Trophoblast cell (in vitro differentiated cells and primary cell): ENCODE measurements around the gene ASXL2.

Experiments
- DNase-seq, 2 donors: peaks; one replicate each; pipeline ENCODE4 v3.0.0-alpha.2; 2016
- H2AFZ ChIP-seq: 2 replicates; pipeline ENCODE4 v1.6.1; 2013; ENCODE audit warnings: low read length, moderate library complexity, mild to moderate bottlenecking; ENCODE audit not compliant: insufficient read depth, poor library complexity
- H2AK5ac ChIP-seq: 2 replicates; pipeline ENCODE4 v1.6.1; 2013; ENCODE audit warnings: mild to moderate bottlenecking, low read length
- H2BK120ac ChIP-seq: 2 replicates; pipeline ENCODE4 v1.6.1; 2013; ENCODE audit warnings: low read length, mild to moderate bottlenecking, moderate library complexity; ENCODE audit not compliant: insufficient read depth, poor library complexity
- H2BK12ac ChIP-seq: 2 replicates; pipeline ENCODE4 v1.6.1; 2013; ENCODE audit warnings: mild to moderate bottlenecking, low read length, moderate library complexity
- H2BK5ac ChIP-seq: 2 replicates; pipeline ENCODE4 v1.6.1; 2013; ENCODE audit warnings: low read length, low read depth, moderate library complexity, mild to moderate bottlenecking; ENCODE audit not compliant: poor library complexity
- H3K14ac ChIP-seq: 2 replicates; pipeline ENCODE4 v1.6.1; 2013; ENCODE audit warnings: mild to moderate bottlenecking, low read length
- H3K18ac ChIP-seq: 2 replicates; pipeline ENCODE4 v1.6.1; 2013; ENCODE audit warnings: mild to moderate bottlenecking, low read length
- H3K23ac ChIP-seq: 2 replicates; pipeline ENCODE4 v1.6.1; 2013; ENCODE audit warnings: low read length
- H3K27ac ChIP-seq: 2 replicates; pipeline ENCODE4 v1.5.1; 2013; ENCODE audit warnings: low read depth, mild to moderate bottlenecking, inconsistent platforms, low read length, moderate library complexity
- H3K27me3 ChIP-seq: 2 replicates; pipeline ENCODE4 v1.6.1; 2013; ENCODE audit warnings: inconsistent platforms, mild to moderate bottlenecking, low read length, moderate library complexity; ENCODE audit not compliant: insufficient read depth
- H3K36me3 ChIP-seq, 2 experiments: 1 replicate in 1 of 2; 2 replicates in 1 of 2; pipeline ENCODE4 v1.6.1; 2013; ENCODE audit warnings: low read length in 2 of 2, mild to moderate bottlenecking in 2 of 2, moderate library complexity in 1 of 2; ENCODE audit not compliant: insufficient read depth in 2 of 2, control insufficient read depth in 1 of 2
- H3K4ac ChIP-seq: 2 replicates; pipeline ENCODE4 v1.6.1; 2013; ENCODE audit warnings: low read depth, mild to moderate bottlenecking, low read length, moderate library complexity
- H3K4me1 ChIP-seq, 2 experiments: 1 replicate in 1 of 2; 2 replicates in 1 of 2; pipeline ENCODE4 v1.6.1; 2013; ENCODE audit warnings: low read length in 2 of 2, mild to moderate bottlenecking in 2 of 2, moderate library complexity in 1 of 2; ENCODE audit not compliant: insufficient read depth in 2 of 2, control insufficient read depth in 1 of 2
- H3K4me2 ChIP-seq: 2 replicates; pipeline ENCODE4 v1.6.1; 2013; ENCODE audit warnings: inconsistent platforms, mild to moderate bottlenecking, low read length, moderate library complexity
- H3K4me3 ChIP-seq: 2 replicates; pipeline ENCODE4 v1.5.1; 2013; ENCODE audit warnings: mild to moderate bottlenecking, low read depth, low read length, inconsistent platforms
- H3K79me1 ChIP-seq: one replicate; pipeline ENCODE4 v1.6.1; 2013; ENCODE audit warnings: low read length
- H3K79me2 ChIP-seq: 2 replicates; pipeline ENCODE4 v1.6.1; 2013; ENCODE audit warnings: low read length, mild to moderate bottlenecking; ENCODE audit not compliant: control insufficient read depth, insufficient read depth, poor library complexity
- H3K9ac ChIP-seq: 2 replicates; pipeline ENCODE4 v1.6.1; 2013; ENCODE audit warnings: mild to moderate bottlenecking, low read length
- H3K9me3 ChIP-seq: 2 replicates; pipeline ENCODE4 v1.6.1; 2013; ENCODE audit warnings: low read depth, mild to moderate bottlenecking, control low read depth, inconsistent platforms, low read length; ENCODE audit not compliant: insufficient read depth
- H4K12ac ChIP-seq: 2 replicates; pipeline ENCODE4 v1.6.1; 2013; ENCODE audit warnings: low read depth, mild to moderate bottlenecking, low read length, moderate library complexity
- H4K8ac ChIP-seq: 2 replicates; pipeline ENCODE4 v1.6.1; 2013; ENCODE audit warnings: low read depth, mild to moderate bottlenecking, low read length, moderate library complexity
- H4K91ac ChIP-seq: one replicate; pipeline ENCODE4 v1.6.1; 2013; ENCODE audit warnings: low read depth, mild to moderate bottlenecking, low read length, moderate library complexity
- WGBS: extraction: QIAGEN DNeasy Blood & Tissue Kit; methylation state at CpG from one replicate; pipeline ENCODE4 v1.1.7; 2013; ENCODE audit warnings: missing lambda C conversion rate; ENCODE audit not compliant: insufficient read length, insufficient coverage; ENCODE audit errors: extremely low coverage; 5-methylcytosine and 5-hydroxymethylcytosine counted together

Gene ASXL2

GRCh38 chr2:25728559-25728958, 149.7 kb downstream of the ASXL2 start:
- Histone ChIP-seq H3K14ac (no peak overlapping the region), H3K4me1 (no peaks in the 10 kb centered on the region), H2BK120ac (no peak overlapping the region), H3K9me3 (no peaks in the 10 kb centered on the region), H2AFZ (no peak overlapping the region), H3K4me3 (no peak overlapping the region), H3K27ac (no peak overlapping the region), H3K79me2 (no peaks in the 10 kb centered on the region), H3K79me1 (no peaks in the 10 kb centered on the region), H3K27me3 (no peaks in the 10 kb centered on the region), H4K12ac (no peak overlapping the region), H2BK5ac (no peak overlapping the region), H3K4ac (no peak overlapping the region), H3K9ac (no peak overlapping the region), H4K8ac (no peak overlapping the region), H4K91ac (no peak overlapping the region), H2AK5ac (no peak overlapping the region), H2BK12ac (no peak overlapping the region), H3K36me3 (no peaks in the 10 kb centered on the region), H3K18ac (no peak overlapping the region), H3K23ac (no peak overlapping the region), H3K4me2 (no peak overlapping the region)
- DNase-seq: no peak
- WGBS: no CpG with 5 or more reads among the region's 7 CpGs

DNA sequence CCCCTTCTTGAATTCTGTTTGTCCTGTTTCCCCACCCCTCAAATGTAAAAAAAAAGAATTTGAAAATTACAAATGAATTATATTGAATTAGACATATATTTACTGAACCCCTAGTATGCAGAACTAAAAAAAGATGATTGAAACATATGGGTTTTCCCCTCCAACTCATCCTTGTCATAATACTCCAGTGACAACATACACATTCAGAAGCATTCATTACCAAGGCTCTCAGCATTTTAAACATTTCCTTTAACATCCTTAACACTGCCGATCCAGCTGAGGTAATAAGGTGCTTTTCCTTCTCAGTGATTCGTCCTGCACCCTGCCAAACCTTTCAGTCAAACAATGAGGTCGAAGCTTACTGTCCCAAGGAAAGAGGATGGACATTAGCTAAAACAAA, 151.8 kb downstream of the ASXL2 start:
- WGBS: no CpG with 5 or more reads among the region's 3 CpGs
- no peak overlapping the region for H3K9ac ChIP-seq
- H3K27me3 ChIP-seq: no peaks in the 10 kb centered on the region

DNA sequence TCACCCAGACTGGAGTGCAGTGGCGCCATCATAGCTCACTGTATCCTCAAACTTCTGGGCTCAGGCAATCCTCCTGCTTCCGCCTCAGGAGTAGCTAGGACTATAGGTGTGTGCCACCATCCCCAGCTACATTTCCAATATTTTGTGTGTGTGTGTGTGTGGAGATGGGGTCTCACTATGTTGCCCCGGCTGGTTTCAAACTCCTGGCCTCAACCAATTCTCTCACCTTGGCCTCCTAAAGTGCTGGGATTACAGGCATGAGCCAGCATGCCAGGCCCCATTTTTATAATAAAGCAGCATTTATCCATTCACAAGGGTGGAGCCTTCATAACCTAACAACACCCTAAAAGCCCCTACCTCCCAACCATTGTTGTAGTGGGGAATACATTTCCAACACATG, 152.4 kb downstream of the ASXL2 start:
- no CpG with 5 or more reads among the region's 3 CpGs for WGBS
- no peak overlapping the region for H3K27ac ChIP-seq
- H3K9me3 ChIP-seq: no peaks in the 10 kb centered on the region
- H3K79me1 ChIP-seq: no peaks in the 10 kb centered on the region
- H3K4me1 ChIP-seq: no peaks in the 10 kb centered on the region
- no peak overlapping the region for H3K18ac ChIP-seq
- H4K91ac ChIP-seq: no peak overlapping the region
- no peak overlapping the region for H3K9ac ChIP-seq
- H2AFZ ChIP-seq: no peak overlapping the region
- no peaks in the 10 kb centered on the region for H3K27me3 ChIP-seq
- no peak overlapping the region for H3K4me2 ChIP-seq
- no peak overlapping the region for H3K4ac ChIP-seq
- H3K36me3 ChIP-seq: no peaks in the 10 kb centered on the region
- no peak overlapping the region for H2BK5ac ChIP-seq
- H3K79me2 ChIP-seq: no peaks in the 10 kb centered on the region
- no peak overlapping the region for H3K14ac ChIP-seq
- no peak overlapping the region for H3K23ac ChIP-seq
- no peak overlapping the region for H2BK12ac ChIP-seq
- H2AK5ac ChIP-seq: no peak overlapping the region
- DNase-seq: no peak
- H4K8ac ChIP-seq: no peak overlapping the region
- H2BK120ac ChIP-seq: no peak overlapping the region
- H3K4me3 ChIP-seq: no peak overlapping the region
- no peak overlapping the region for H4K12ac ChIP-seq

More for the DNA sequence above, 151.8 kb downstream of the ASXL2 start:
- no peak for DNase-seq
- Histone ChIP-seq H3K4me2 (no peak overlapping the region), H2AFZ (no peak overlapping the region), H3K14ac (no peak overlapping the region), H3K27ac (no peak overlapping the region), H4K91ac (no peak overlapping the region), H2BK5ac (no peak overlapping the region), H3K23ac (no peak overlapping the region), H3K4me1 (no peaks in the 10 kb centered on the region), H3K79me1 (no peaks in the 10 kb centered on the region), H4K8ac (no peak overlapping the region), H3K9me3 (no peaks in the 10 kb centered on the region), H2BK120ac (no peak overlapping the region), H3K79me2 (no peaks in the 10 kb centered on the region), H3K4ac (no peak overlapping the region), H3K4me3 (no peak overlapping the region), H4K12ac (no peak overlapping the region), H3K36me3 (no peaks in the 10 kb centered on the region), H2BK12ac (no peak overlapping the region), H2AK5ac (no peak overlapping the region), H3K18ac (no peak overlapping the region)

DNA sequence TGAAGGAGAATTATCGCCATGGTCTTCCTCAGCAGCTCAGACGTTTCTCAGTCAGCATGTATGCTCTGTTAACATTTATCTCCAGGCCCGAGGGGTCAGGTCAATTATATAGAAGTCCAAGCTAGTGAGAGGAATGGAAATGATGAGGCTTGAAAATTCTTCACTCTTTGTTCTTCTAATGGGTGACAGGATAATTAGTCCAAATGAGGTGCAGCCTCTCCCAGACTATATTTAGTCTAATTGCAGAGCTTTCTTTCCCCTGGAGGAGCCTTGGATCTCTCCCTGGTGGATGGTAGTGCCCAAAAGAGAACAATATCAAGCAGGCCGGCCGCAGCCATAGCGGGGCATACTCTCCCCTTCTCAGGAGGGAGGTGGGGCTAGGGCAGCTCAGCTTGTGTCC, 153.5 kb downstream of the ASXL2 start:
- Histone ChIP-seq H4K91ac (no peak overlapping the region), H2BK120ac (no peak overlapping the region), H3K79me1 (no peaks in the 10 kb centered on the region), H3K79me2 (no peaks in the 10 kb centered on the region), H3K4me1 (no peaks in the 10 kb centered on the region), H3K14ac (no peak overlapping the region), H3K27ac (no peak overlapping the region), H2AFZ (no peak overlapping the region), H3K18ac (no peak overlapping the region), H3K9me3 (no peaks in the 10 kb centered on the region), H3K27me3 (no peaks in the 10 kb centered on the region), H2AK5ac (no peak overlapping the region), H3K9ac (no peak overlapping the region), H3K4ac (no peak overlapping the region), H3K4me3 (no peak overlapping the region), H4K12ac (no peak overlapping the region), H2BK12ac (no peak overlapping the region), H4K8ac (no peak overlapping the region), H3K4me2 (no peak overlapping the region), H3K23ac (no peak overlapping the region), H2BK5ac (no peak overlapping the region), H3K36me3 (no peaks in the 10 kb centered on the region)
- no CpG with 5 or more reads among the region's 6 CpGs for WGBS
- DNase-seq: no peak
